ENCODE results near the gene ONECUT1.

GRCh38 chr15:52735231-52736089 lies 54.7 kb downstream of the ONECUT1 start:
- TF ChIP-seq, protein P1, sequence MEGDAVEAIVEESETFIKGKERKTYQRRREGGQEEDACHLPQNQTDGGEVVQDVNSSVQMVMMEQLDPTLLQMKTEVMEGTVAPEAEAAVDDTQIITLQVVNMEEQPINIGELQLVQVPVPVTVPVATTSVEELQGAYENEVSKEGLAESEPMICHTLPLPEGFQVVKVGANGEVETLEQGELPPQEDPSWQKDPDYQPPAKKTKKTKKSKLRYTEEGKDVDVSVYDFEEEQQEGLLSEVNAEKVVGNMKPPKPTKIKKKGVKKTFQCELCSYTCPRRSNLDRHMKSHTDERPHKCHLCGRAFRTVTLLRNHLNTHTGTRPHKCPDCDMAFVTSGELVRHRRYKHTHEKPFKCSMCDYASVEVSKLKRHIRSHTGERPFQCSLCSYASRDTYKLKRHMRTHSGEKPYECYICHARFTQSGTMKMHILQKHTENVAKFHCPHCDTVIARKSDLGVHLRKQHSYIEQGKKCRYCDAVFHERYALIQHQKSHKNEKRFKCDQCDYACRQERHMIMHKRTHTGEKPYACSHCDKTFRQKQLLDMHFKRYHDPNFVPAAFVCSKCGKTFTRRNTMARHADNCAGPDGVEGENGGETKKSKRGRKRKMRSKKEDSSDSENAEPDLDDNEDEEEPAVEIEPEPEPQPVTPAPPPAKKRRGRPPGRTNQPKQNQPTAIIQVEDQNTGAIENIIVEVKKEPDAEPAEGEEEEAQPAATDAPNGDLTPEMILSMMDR (IDR thresholded peaks at IDR 0.05 in 2 of 3, conservative IDR thresholded peaks at IDR 0.05 in 1 of 3; ENCODE audit: borderline replicate concordance in 1 of 3, insufficient read depth in 1 of 3, low read depth in 2 of 3, low read length in 2 of 3), result peak; percentile 58 to 89 (median 79); a peak in 5 of 6 replicates
- TF ChIP-seq ZNF274 (IDR thresholded peaks at IDR 0.05; ENCODE audit: low read depth, low read length), result no peak
- TF ChIP-seq POLR2A (IDR thresholded peaks at IDR 0.05; ENCODE audit: borderline replicate concordance, extremely low read depth, insufficient read depth, insufficient read length), result no peak
- no peak for TF ChIP-seq EZH2 (IDR thresholded peaks at IDR 0.05)

All from HCT116 (cell line).